DMS114 treated with DMSO at 0.1 percent for 48 hours (cell line): Measurements from ENCODE around the gene PIERCE2.
A peak's percentile ranks its signal among the peaks of the same experiment; 100 is the strongest.
"Not testable (repeated sequence)": the region's sequence is repeated elsewhere in the genome, so short reads cannot be mapped to it uniquely, and the experiment has no call there.

ENCODE experiments used
- DNase-seq: peaks from one replicate; lab custom pipeline; 2025; ENCODE audit not compliant: unreplicated experiment; lab: John Stamatoyannopoulos, UW

Gene PIERCE2, protein sequence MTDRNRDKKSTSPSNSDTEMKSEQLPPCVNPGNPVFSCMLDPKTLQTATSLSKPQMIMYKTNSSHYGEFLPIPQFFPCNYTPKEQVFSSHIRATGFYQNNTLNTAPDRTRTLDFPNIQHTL

DNA sequence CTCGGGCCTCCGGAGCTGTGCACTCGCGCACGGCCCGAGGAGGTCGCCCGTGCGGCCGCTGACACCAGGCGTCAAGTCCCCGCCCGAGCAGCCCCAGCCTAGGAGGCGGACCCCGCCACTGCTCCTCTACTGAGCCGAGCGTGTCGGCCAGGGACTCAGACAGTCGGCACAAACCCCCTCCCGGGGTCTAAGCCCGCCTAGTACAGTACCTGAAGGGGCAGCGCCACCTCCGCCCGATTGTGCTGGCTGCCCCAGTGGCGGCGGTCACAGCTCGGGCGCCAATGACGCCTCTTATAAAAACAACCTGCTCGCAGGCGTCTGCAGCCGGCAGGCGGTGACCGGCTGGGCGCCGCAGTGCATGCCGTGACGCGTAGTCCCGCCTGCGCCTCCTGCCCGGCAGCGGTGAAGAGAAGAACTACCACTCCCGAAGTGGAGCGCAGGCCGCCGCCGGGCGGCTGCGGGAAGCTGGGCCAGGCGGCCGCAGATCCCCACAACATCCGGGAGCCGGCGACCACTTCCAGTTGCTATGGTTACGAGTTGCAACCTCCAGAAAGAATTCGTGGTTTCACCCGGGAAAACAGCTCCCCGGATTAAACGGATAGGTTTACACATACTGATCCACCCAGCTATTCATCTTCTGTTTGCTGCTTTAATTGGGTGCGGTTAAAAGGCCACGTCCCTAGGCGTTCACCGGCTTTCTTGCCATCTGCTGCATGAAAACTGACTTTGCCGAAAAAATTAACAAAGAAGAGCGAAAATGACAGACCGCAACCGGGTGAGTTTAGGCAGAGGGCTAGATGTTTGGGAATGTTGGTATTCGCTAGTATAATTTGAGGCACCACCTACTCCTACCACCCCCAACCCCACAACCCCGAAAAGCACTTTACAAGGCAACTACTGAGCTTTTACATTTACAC, at the start of gene PIERCE2, which contains the start of gene CCPG1:
Gene PIERCE2 (plus strand): TSS at position 484 of the 917 bp plus-strand sequence. CDS start 274 bp downstream, at position 758.
Gene CCPG1 (minus strand): TSS at position 348 of the 917 bp plus-strand sequence. CDS start 18,935 bp downstream, outside the sequence.
- DNase-seq = peak; percentile 91

DNA sequence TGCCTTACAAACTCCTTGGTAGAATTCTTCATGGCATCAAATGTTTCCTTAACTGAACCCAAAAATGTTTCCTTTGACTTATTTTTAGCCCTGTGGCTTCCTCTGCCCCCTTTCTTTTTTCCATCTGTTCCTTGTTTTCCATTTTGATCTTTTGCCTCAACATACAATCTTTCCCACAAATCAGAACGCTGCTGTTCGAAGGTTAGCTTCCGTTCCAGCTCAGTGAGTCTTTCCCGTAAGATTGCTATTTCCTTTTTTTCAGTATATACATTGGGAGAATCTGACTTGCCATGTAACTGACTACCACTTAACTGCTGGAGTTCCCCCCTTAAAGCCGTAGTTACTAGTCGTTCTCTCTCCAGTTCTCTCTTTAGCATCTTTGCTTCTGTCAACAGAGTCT, 48.0 kb upstream of the PIERCE2 start:
- DNase-seq = no peak

DNA sequence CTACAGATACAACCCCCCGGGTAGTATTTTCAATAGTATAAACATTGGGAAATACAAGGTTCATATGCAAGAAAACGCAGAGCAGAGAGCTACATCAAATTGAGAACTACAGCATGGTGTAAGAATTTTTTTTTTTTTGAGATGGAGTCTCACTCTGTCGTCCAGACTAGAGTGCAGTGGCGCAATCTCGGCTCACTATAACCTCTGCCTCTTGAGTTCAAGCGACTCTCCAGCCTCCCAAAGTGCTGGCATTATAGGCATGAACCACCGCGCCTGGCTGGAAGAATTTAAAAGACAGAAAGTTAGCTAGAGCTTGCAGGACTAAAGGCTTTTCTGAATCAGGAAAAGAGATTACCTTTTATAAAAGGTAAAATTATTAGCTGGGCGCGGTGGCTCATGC, 47.2 kb upstream of the PIERCE2 start:
- no peak for DNase-seq

DNA sequence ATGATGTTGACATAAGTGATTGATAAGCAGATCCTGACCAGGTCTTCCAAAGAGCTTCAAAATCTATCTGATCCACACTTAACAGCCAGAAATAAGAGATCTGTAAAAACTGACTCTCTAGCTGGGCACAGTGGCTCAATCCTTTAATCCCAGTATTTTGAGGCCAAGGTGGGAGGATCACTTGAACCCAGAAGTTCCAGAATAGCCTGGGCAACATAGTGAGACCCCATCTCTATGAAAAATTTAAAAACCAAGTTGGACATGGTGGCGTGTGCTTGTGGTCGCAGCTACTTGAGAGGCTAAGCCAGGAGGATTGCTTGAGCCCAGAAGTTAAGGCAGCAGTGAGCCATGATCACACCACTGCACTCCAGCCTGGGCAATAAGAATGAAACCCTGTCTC, 45.7 kb upstream of the PIERCE2 start:
- no peak for DNase-seq

DNA sequence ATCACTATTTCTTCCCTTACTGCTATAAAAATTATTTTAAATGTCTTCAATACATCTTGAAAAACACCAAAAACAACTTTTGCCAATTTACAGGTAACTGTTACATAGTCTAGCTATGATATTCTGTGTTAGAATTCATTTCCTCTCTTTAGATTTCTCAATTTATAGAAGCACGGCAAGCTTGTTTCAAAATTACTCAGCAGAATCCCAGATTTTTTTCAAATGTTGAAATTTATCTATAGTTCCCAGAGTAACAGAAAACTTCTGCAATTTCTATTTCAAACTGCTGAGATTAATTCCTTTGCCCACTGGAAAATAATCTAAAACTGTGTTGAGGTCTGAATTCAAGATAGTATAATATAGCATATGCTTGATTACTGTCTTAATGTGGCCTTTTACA, 41.3 kb upstream of the PIERCE2 start:
- DNase-seq = no peak

DNA sequence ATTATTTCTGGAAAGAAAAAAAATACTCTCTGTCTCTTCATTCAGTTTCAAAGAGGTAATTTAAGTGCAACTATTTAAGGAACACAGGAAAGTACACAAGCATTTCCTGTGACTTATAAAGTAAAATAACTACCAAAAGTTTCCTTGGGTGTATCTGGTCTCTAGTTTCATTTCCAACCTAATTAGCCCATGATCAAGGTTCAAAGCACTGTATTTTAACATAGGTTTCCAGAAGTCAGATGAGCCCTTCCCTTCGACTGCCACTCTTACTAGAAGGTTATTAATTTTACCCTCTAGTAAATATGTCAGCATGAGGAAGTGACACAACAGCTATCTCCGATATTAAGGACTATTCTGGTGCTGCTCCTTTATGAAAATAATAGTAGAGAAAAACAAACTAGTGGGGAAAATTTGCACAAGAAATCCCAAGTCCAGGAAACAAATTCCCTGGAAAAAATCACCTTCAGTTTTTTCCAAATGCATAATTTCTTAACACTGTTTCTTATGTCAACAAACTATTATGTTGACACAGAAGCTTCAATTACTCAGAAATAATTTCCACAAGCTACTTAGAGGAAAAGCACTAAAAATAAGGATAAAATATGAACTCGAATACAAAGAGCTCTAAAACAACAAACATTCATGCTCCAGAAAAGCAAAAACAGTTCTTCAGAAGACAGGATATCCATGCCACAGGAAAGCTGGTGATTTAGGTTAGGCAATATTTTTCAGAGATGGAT, 35.4 kb upstream of the PIERCE2 start:
- DNase-seq = no peak

DNA sequence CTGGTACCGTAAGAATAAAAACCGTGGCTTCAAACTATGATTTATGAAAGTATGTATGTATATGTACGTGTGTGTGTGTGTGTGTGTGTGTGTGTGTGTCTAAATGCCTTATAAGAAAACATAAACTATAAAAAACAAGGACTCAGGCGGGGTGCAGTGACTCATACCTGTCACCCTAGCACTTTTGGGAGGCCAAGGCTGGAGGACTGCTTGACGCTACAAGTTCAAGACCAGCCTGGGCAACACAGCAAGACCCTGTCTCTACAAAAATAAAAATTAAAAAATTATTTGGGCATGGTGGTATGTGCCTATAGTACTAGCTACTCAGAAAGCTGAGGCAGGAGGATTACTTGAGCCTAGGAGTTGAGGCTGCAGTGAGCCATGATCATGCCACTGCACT, 29.2 kb upstream of the PIERCE2 start:
- no peak for DNase-seq

DNA sequence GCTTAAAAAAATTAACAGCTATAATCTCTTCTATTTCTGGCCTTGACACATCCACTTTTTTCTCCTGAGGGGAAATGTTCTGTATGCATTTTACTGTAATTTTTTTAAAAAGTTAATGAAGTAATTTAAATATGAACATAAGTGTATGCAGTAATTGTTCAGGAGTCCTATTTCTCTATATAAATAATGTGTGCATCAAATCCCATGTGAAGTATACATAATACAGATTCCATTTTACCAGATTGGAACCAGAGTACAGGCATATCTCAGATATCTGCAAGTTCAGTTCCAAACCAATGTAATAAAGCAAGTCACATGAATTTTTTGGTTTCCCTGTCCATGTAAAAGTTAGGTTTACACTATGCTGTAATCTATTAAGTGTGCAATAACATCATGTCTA, 26.7 kb upstream of the PIERCE2 start:
- DNase-seq = no peak

DNA sequence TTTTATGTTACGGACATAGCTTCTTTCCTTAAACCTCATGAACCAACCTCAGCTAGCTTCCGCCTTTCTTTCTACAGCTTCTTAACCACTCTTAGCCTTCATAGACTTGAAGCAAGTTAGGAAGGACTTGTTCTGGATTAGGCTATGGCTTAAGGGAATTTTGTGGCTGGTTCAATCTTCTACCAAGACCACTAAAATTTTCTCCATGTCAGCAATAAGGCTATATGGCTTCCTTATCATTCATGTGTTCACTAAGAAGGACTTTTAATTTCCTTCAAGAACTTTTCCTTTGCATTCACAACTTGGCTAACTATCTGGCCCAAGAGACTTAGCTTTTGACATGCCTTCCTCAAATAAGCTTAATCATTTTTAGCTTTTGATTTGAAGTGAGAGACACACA, 24.6 kb upstream of the PIERCE2 start:
- no peak for DNase-seq

DNA sequence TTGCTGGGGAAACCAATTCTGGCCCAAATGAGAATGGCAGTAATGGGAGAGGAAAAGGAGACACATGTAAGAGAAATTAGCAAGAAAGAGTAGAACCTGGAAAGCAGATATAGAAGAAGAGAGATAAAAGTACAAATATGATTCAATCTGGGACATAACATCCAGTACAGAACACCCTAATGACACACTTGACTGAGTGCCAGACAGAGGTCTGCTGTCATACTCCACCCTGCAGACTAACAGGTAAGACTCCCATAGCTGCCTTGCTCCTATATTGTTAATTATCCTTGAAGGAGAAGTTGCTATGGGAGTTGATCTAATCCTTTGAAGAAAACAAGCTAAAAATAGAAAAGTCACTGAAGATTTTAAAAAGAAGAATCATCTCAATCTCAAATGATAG, 21.3 kb upstream of the PIERCE2 start:
- DNase-seq = no peak

DNA sequence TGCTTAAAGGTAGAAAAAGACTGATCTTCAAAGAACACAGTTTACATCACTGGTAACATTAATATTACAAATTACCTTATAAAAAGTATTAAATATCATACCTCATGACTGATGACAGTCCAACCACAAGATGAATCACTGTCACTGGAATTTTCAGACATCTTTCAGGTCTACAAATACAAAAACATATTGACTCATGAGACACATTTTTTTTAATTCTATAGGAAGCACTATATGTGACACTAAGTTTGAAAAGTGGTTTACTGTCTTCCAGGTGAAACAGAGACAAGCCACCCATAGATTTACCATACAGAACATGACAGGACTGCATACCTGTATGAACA, 19.1 kb upstream of the PIERCE2 start:
- no peak for DNase-seq

DNA sequence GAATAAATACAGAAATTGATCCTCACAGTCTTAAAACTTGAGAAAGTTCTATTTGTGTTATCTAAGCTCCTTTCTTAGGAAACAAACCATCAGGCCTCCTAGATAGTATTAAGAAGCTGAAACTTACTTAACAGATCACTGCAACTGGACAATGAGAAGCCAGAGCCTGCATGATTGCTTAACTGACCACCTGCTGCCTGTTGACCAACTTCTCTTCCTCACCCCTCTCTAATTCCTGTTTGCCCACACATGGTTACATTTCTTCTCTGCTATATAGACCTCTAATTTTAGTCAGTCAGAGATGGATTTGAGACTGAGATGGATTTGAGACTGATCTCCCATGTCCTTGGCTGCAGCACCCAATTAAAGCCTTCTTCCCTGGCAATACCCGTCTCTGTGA, 13.6 kb upstream of the PIERCE2 start:
- no peak for DNase-seq

DNA sequence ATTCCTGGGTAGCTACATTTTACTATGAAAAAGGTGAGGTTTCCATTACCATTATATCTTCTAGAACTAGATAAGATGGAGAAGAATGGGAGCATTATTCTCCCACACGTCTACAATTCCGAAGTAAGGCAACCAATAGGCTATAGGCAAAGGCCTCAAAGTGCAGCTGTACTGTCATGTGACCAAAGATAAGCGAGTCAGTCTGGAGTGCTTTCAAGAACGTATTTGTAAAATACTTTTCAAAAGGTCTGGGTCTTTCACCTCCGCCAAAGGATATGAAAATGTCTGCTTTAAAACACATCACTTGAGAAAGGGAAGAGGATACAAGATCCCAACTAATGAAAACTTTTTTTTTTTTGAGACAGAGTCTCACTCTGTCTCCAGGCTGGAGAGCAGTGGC, 10.1 kb upstream of the PIERCE2 start:
- no peak for DNase-seq

DNA sequence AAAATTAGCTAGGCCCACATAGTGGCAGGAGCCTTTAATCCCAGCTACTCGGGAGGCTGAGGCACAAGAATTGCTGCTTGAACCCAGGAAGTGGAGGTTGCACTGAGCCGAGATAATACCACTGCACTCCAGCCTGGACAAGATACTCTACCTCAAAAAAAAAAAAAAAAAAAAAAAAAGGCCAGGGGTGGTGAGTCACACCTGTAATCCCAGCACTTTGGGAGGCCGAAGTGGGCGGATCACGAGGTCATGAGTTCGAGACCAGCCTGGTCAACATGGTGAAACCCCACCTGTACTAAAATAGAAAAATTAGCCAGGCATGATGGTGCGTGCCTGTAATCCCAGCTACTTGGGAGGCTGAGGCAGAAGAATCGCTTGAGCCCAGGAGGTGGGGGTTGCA, 8.2 kb upstream of the PIERCE2 start:
- not testable (repeated sequence) for DNase-seq

DNA sequence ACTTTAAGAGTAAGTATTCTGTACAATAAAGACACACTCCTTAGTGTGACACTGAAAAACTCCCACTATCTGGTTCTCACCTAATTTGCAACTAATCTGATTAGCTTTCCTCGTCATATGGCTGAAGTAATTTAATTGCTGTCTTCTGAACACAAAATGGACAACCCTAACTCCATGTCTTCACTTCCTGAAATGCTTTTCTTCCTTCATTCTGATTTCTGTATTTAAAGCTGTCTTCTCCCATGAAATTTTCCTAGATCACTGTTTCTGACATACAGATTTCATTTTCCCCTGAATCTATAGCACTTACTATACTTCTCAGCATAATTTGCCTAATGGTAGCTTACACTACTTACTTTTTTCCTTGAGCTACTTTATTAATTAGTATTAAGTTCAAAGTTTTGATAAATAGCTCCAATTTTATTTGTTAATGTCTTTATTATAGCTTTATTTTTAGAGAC, 6.5 kb upstream of the PIERCE2 start:
- DNase-seq = no peak

DNA sequence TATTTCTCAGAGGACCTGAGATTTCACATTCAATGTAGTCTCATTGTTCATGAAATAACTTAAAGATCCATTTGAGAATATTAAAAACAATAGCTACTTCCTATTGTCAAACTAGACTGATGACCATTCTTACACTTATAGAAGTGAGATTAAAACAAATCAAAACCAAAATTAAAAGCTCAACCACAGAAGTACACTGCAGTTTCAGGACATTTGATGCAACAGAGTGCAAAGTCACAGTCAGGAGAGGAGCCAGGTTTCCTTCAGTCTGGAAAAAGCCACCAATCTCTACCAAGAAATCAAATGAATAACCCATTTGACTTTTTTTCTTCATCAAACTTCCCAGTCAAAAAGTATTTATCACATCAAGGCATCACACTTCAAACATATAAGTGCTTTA, 5.6 kb upstream of the PIERCE2 start:
- DNase-seq = no peak

DNA sequence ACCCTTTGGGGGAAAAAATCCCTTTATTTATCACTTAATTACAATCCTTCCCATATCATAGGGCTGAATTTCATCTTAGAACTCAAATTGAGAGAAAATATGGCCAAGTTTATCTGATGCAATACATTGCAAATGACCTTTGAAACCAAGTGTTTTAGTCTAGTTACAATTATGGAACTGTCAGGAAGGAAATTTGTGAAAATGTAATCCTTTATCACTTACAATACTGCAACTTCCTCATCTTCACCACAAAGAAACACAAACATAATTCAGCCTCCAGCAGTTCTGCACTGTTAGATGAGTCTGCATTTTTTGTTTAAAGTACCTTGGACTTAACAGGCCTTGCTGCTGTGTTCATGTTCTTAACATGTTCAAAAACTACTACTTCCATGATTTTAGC, 4.8 kb upstream of the PIERCE2 start:
- no peak for DNase-seq

DNA sequence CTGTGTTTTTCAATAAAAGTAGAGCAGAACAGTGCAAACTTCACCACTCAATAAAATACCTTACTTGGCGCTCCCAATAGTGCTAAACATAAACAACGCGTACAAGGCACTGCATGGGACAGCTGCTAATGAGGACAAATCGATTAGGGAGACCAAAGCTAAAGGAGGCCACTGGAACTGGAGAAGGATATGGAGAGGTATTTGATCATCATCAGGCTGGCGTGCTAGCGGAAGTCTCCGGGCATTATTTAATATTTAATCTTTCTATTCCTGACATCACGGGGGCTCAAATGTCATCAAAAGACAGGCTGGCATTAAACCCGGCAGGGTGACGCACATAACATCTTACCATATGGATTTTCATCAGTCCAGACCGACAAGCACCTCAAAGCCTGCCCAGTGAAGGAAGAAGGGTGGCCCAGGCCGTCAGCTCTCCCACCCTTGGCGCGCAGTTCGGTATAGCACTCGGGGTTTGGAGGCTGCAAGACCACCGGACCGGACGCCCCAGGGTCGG, 740 bp upstream of the PIERCE2 start:
- DNase-seq = peak; percentile 62

DNA sequence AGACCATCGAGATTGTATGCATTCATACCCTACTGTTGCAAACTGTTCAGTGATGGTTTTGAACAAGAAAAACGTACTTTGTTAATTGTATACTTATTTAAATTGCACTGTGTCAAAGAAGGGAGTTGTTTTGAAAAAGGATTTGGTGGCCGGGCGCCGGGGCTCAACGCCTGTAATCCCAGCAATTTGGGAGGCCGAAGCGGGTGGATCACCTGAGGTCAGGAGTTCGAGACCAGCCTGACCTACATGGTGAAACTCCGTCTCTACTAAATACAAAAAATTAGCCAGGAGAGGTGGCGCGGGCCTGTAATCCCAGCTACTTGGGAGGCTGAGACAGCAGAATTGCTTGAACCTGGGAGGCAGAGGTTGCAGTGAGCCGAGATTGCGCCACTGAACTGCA, 681 bp downstream of the PIERCE2 start:
- not testable (repeated sequence) for DNase-seq

DNA sequence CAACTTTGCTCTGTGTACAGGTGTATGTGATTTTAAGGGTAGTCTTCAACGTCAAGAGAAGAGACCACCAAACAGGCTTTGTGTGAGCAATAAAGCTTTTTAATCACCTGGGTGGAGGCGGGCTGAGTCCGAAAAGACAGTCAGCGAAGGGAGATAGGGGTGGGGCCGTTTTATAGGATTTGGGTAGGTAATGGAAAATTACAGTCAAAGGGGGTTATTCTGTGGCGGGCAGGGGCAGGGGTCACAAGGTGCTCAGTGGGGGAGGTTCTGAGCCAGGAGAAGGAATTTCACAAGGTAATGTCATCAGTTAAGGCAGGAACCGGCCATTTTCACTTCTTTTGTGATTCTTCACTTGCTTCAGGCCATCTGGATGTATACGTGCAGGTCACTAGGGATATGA, 9.4 kb downstream of the PIERCE2 start:
- DNase-seq = not testable (repeated sequence)

DNA sequence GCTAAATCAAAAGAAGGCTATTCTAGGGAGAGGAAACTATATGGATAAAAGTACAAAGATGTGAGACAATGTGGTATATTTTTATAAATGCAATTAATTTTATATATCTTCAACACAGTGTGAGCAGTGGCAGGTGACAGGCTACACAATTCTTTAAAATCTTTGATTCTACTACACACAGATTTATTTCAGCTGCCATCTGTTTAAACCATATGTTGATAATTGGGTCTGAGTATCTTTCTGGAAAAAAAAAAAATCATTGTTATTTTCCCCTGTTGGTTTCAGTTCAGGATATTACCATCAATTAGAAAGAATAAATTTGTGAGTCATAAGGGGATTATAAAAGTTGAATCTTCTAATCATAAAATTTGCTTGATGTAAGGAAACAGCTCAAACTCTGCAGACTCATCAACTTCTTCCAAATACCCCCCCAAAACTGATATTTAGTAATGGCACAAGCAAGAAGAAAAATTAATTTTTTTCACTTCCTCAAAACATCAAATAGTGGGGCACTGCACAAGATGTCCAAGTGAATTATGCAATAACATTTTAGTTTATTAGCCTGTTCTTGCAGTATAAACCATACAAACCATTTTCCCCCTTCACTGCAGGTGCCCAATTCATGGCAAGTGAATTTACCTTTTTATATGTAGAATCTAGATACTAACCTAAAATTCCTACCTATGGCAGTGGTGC, 12.0 kb downstream of the PIERCE2 start:
- DNase-seq = no peak
